HFF-Myc (cell line): ENCODE measurements around the gene RBMS2.

Experiments used
- DNase-seq: peaks from one replicate; pipeline ENCODE4 v3.0.0-alpha.2; 2011; ENCODE audit warnings: low read depth; ENCODE audit errors: extremely low read depth
- H3K4me3 ChIP-seq: replicated peaks from 2 replicates; pipeline ENCODE4 v1.5.1; 2011; ENCODE audit warnings: low read depth, mild to moderate bottlenecking, control low read depth, low read length
- CTCF ChIP-seq: IDR thresholded peaks from 2 replicates; pipeline ENCODE4 v1.5.1; 2012; ENCODE audit warnings: mild to moderate bottlenecking, low read depth, low read length, control low read depth; ENCODE audit errors: missing control alignments

The RBMS2 gene

GRCh38 chr12:56596815-56597214 lies 75.2 kb downstream of the RBMS2 start:
- no peak for TF ChIP-seq CTCF
- DNase-seq: no peak

GRCh38 chr12:56599041-56599440 lies 77.4 kb downstream of the RBMS2 start:
- H3K4me3 ChIP-seq: no peak overlapping the region
- TF ChIP-seq CTCF: no peak
- DNase-seq: no peak

More at GRCh38 chr12:56596815-56597214, 75.2 kb downstream of the RBMS2 start:
- no peak overlapping the region for H3K4me3 ChIP-seq

GRCh38 chr12:56599797-56600196 lies 78.2 kb downstream of the RBMS2 start:
- no peak for DNase-seq
- H3K4me3 ChIP-seq: no peak overlapping the region
- TF ChIP-seq CTCF: no peak

GRCh38 chr12:56600753-56601152 lies 79.1 kb downstream of the RBMS2 start:
- no peak for DNase-seq
- H3K4me3 ChIP-seq: no peak overlapping the region
- TF ChIP-seq CTCF: no peak

- DNase-seq: no peak
- H3K4me3 ChIP-seq: no peak overlapping the region
- TF ChIP-seq CTCF: peak; percentile 38
Measured at GRCh38 chr12:56601503-56601902, 79.9 kb downstream of the RBMS2 start.

GRCh38 chr12:56602239-56602638 lies 80.6 kb downstream of the RBMS2 start:
- DNase-seq: no peak
- no peak overlapping the region for H3K4me3 ChIP-seq
- TF ChIP-seq CTCF: no peak

- DNase-seq: no peak
- no peak for TF ChIP-seq CTCF
- H3K4me3 ChIP-seq: no peak overlapping the region
Measured at GRCh38 chr12:56604355-56604754, 82.7 kb downstream of the RBMS2 start.
